ENCODE results near the gene GPR84. TPM values are rescaled to one million over a fixed set of nuclear protein-coding genes. Genes with fewer than 3 reads are reported as not detected.

The GPR84 gene
- total and polyA plus RNA-seq, 9 of the 15 experiments (the other 6 are each of a cell fraction or from before 2014, with no cell fraction given) = 0.07 to 0.18 (median 0.11) TPM; not detected in 5

DNA sequence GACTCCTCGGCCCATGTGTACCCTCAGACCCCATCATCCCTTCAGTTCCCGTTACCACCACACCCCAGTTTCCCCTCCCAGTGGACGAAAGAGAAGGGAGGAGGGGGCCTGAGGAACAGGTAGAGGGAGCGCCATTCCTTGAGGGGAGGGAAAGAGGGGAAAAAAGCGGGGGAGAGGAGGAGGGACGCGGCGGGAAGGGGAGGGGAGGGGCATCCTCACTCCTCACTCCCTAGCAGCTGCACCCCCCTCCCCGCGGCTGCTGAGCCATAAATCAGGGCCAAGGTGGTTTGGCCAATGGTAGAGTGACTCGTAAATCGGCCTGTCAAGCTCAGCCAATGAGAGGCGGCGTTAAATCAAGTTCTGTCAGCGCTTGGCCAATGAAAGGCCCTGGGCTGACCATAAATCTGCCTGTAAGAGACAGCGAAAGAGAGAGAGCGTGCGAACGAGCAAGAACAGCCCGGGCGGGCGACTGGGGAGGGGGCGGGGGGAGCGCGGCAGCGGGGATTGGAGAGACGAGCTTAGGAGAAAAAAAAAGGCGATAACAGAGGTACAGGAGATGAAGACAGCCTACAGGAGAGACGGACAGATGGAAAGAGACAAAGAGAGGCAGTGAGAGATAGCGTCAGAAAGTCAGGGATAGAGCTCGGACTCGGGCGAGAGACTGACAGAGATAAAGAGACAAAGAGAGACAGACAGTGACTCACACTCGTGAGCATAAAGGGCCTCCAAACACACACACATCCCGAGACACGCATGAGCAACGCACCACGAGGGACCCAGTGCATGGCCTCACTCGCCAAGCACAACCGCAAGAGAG is 5.1 kb downstream of the GPR84 start (continued):
- TF ChIP-seq NCOR1 (IDR thresholded peaks at IDR 0.05) (peak; percentile 79), ZC3H11A (IDR thresholded peaks at IDR 0.05; ENCODE audit: low read depth, low read length) (no peak), CBX3 (IDR thresholded peaks at IDR 0.05; ENCODE audit: borderline replicate concordance in 1 of 2, low read length in 2 of 2) (no peak), POLR2A (conservative IDR thresholded peaks at IDR 0.05) (peak; percentile 70), LEF1 (IDR thresholded peaks at IDR 0.05) (peak; percentile 100), HNRNPH1 (optimal IDR thresholded peaks at IDR 0.05; ENCODE audit: low read depth, low read length) (no peak), RAD51 (IDR thresholded peaks at IDR 0.05; ENCODE audit: borderline replicate concordance, low read depth) (peak; percentile 23; the same call in 1 of the 2 replicates)
- TF ChIP-seq, protein P1, sequence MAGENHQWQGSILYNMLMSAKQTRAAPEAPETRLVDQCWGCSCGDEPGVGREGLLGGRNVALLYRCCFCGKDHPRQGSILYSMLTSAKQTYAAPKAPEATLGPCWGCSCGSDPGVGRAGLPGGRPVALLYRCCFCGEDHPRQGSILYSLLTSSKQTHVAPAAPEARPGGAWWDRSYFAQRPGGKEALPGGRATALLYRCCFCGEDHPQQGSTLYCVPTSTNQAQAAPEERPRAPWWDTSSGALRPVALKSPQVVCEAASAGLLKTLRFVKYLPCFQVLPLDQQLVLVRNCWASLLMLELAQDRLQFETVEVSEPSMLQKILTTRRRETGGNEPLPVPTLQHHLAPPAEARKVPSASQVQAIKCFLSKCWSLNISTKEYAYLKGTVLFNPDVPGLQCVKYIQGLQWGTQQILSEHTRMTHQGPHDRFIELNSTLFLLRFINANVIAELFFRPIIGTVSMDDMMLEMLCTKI (IDR thresholded peaks at IDR 0.05; ENCODE audit: partially characterized antibody) = no peak
- TF ChIP-seq, protein P2, sequence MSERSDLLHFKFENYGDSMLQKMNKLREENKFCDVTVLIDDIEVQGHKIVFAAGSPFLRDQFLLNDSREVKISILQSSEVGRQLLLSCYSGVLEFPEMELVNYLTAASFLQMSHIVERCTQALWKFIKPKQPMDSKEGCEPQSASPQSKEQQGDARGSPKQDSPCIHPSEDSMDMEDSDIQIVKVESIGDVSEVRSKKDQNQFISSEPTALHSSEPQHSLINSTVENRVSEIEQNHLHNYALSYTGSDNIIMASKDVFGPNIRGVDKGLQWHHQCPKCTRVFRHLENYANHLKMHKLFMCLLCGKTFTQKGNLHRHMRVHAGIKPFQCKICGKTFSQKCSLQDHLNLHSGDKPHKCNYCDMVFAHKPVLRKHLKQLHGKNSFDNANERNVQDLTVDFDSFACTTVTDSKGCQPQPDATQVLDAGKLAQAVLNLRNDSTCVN (CRISPR knock-in tag; IDR thresholded peaks at IDR 0.05) = peak; percentile 93; the same call in 1 of the 2 replicates
- TF ChIP-seq, protein P3, sequence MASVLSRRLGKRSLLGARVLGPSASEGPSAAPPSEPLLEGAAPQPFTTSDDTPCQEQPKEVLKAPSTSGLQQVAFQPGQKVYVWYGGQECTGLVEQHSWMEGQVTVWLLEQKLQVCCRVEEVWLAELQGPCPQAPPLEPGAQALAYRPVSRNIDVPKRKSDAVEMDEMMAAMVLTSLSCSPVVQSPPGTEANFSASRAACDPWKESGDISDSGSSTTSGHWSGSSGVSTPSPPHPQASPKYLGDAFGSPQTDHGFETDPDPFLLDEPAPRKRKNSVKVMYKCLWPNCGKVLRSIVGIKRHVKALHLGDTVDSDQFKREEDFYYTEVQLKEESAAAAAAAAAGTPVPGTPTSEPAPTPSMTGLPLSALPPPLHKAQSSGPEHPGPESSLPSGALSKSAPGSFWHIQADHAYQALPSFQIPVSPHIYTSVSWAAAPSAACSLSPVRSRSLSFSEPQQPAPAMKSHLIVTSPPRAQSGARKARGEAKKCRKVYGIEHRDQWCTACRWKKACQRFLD (CRISPR knock-in tag; IDR thresholded peaks at IDR 0.05) = peak; percentile 89; the same call in 1 of the 2 replicates
- TF ChIP-seq, protein P4, sequence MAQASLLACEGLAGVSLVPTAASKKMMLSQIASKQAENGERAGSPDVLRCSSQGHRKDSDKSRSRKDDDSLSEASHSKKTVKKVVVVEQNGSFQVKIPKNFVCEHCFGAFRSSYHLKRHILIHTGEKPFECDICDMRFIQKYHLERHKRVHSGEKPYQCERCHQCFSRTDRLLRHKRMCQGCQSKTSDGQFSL (CRISPR knock-in tag; IDR thresholded peaks at IDR 0.05) = peak; percentile 86
- TF ChIP-seq, protein P4 (tag; IDR thresholded peaks at IDR 0.05) = peak in 1 of 2 experiments; percentile 96; a peak in 2 of 4 replicates
- TF ChIP-seq, protein P5, sequence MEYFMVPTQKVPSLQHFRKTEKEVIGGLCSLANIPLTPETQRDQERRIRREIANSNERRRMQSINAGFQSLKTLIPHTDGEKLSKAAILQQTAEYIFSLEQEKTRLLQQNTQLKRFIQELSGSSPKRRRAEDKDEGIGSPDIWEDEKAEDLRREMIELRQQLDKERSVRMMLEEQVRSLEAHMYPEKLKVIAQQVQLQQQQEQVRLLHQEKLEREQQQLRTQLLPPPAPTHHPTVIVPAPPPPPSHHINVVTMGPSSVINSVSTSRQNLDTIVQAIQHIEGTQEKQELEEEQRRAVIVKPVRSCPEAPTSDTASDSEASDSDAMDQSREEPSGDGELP (CRISPR knock-in tag; IDR thresholded peaks at IDR 0.05; ENCODE audit: borderline replicate concordance) = peak; percentile 90
- TF ChIP-seq, protein P6, sequence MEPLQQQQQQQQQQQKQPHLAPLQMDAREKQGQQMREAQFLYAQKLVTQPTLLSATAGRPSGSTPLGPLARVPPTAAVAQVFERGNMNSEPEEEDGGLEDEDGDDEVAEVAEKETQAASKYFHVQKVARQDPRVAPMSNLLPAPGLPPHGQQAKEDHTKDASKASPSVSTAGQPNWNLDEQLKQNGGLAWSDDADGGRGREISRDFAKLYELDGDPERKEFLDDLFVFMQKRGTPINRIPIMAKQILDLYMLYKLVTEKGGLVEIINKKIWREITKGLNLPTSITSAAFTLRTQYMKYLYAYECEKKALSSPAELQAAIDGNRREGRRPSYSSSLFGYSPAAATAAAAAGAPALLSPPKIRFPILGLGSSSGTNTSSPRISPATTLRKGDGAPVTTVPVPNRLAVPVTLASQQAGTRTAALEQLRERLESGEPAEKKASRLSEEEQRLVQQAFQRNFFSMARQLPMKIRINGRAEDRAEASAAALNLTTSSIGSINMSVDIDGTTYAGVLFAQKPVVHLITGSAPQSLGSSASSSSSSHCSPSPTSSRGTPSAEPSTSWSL (CRISPR knock-in tag; IDR thresholded peaks at IDR 0.05; ENCODE audit: borderline replicate concordance) = no peak
- TF ChIP-seq, protein P7, sequence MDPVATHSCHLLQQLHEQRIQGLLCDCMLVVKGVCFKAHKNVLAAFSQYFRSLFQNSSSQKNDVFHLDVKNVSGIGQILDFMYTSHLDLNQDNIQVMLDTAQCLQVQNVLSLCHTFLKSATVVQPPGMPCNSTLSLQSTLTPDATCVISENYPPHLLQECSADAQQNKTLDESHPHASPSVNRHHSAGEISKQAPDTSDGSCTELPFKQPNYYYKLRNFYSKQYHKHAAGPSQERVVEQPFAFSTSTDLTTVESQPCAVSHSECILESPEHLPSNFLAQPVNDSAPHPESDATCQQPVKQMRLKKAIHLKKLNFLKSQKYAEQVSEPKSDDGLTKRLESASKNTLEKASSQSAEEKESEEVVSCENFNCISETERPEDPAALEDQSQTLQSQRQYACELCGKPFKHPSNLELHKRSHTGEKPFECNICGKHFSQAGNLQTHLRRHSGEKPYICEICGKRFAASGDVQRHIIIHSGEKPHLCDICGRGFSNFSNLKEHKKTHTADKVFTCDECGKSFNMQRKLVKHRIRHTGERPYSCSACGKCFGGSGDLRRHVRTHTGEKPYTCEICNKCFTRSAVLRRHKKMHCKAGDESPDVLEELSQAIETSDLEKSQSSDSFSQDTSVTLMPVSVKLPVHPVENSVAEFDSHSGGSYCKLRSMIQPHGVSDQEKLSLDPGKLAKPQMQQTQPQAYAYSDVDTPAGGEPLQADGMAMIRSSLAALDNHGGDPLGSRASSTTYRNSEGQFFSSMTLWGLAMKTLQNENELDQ (CRISPR knock-in tag; IDR thresholded peaks at IDR 0.05; ENCODE audit: borderline replicate concordance) = no peak

All from K562 (cell line).